Neural cell (in vitro differentiated cells): Measurements from ENCODE around the gene CCL2. TPM values are rescaled to one million over a fixed set of nuclear protein-coding genes. Genes with fewer than 3 reads are reported as not detected.

Source experiments
- H2AFZ ChIP-seq: fragments of 200-600, 300-800 bp; sonication (generic), shearing (Covaris generic); 2 replicates; pipeline ENCODE4 v1.6.0; 2014; ENCODE audit warnings: low read depth, mild to moderate bottlenecking, antibody characterized with exemption, low read length, moderate library complexity
- H3F3A ChIP-seq: fragments of 200-600 bp; shearing (Covaris generic); 2 replicates; pipeline ENCODE4 v1.6.1; 2016; ENCODE audit warnings: mild to moderate bottlenecking, moderate library complexity, mixed read lengths, antibody characterized with exemption, low read length; ENCODE audit not compliant: insufficient read depth, poor library complexity, severe bottlenecking
- H3K27ac ChIP-seq: fragments of 200-600, 300-800 bp; sonication (generic), shearing (Covaris generic); 2 replicates; pipeline ENCODE4 v1.5.1; 2014; ENCODE audit warnings: mild to moderate bottlenecking, low read length, moderate library complexity
- H3K27me3 ChIP-seq: fragments of 300-800, 200-600 bp; sonication (generic), shearing (Covaris generic); 2 replicates; pipeline ENCODE4 v1.6.0; 2014; ENCODE audit warnings: mild to moderate bottlenecking, low read depth, low read length, moderate library complexity; ENCODE audit not compliant: insufficient read depth
- H3K36me3 ChIP-seq: fragments of 300-800, 200-600 bp; sonication (generic), shearing (Covaris generic); 2 replicates; pipeline ENCODE4 v1.5.1; 2014; ENCODE audit warnings: mild to moderate bottlenecking, antibody characterized with exemption, low read length, moderate library complexity; ENCODE audit not compliant: insufficient read depth
- H3K4me2 ChIP-seq: fragments of 300-800, 200-600 bp; sonication (generic), shearing (Covaris generic); 2 replicates; pipeline ENCODE4 v1.6.0; 2014; ENCODE audit warnings: mild to moderate bottlenecking, low read length
- H3K4me3 ChIP-seq: fragments of 300-800, 200-600 bp; sonication (generic), shearing (Covaris generic); 2 replicates; pipeline ENCODE4 v1.5.1; 2014; ENCODE audit warnings: mild to moderate bottlenecking, low read length, moderate library complexity
- H3K79me2 ChIP-seq: fragments of 200-600 bp; shearing (Covaris generic); replicated peaks from 2 replicates; pipeline ENCODE4 v1.6.0; 2014; ENCODE audit warnings: mild to moderate bottlenecking, low read length, moderate library complexity; ENCODE audit not compliant: insufficient read depth
- H3K9ac ChIP-seq: fragments of 300-800, 200-600 bp; sonication (generic), shearing (Covaris generic); 2 replicates; pipeline ENCODE4 v1.6.1; 2016; ENCODE audit warnings: mild to moderate bottlenecking, low read length, mixed read lengths
- H3K9me2 ChIP-seq: fragments of 200-600 bp; shearing (Covaris generic); 2 replicates; pipeline ENCODE4 v1.6.1; 2016; ENCODE audit warnings: mild to moderate bottlenecking, low read length, mixed read lengths; ENCODE audit not compliant: insufficient read depth
- H3K9me3 ChIP-seq: fragments of 200-600, 300-800 bp; sonication (generic), shearing (Covaris generic); 2 replicates; pipeline ENCODE4 v1.6.1; 2016; ENCODE audit warnings: mild to moderate bottlenecking, mixed run types, low read length, moderate library complexity, mixed read lengths
- H4K20me1 ChIP-seq: fragments of 200-600 bp; shearing (Covaris generic); 2 replicates; pipeline ENCODE4 v1.6.1; 2016; ENCODE audit warnings: mild to moderate bottlenecking, mixed run types; ENCODE audit not compliant: insufficient read depth
- EP300 ChIP-seq: fragments of 450-650 bp; conservative IDR thresholded peaks from 2 replicates; pipeline ENCODE4 v1.6.1; 2014; ENCODE audit warnings: antibody characterized with exemption, mild to moderate bottlenecking, moderate library complexity; ENCODE audit not compliant: poor library complexity, severe bottlenecking
- EZH2 ChIP-seq: fragments of 200-600, 300-800 bp; shearing (Covaris generic), sonication (generic); IDR thresholded peaks from 2 replicates; pipeline ENCODE4 v1.6.1; 2014; ENCODE audit warnings: antibody characterized with exemption, low read length, borderline replicate concordance, mild to moderate bottlenecking; ENCODE audit not compliant: insufficient read depth, poor library complexity, severe bottlenecking
- MXI1 ChIP-seq: fragments of 450-650 bp; conservative IDR thresholded peaks from 2 replicates; pipeline ENCODE4 v1.6.1; 2014; ENCODE audit warnings: antibody characterized with exemption, mild to moderate bottlenecking; ENCODE audit not compliant: poor library complexity, severe bottlenecking
- POLR2AphosphoS5 ChIP-seq: IDR thresholded peaks from 2 replicates; pipeline ENCODE4 v1.6.1; 2012
- RAD21 ChIP-seq: fragments of 450-650 bp; conservative IDR thresholded peaks from 2 replicates; pipeline ENCODE4 v1.6.1; 2014; ENCODE audit warnings: antibody characterized with exemption, mild to moderate bottlenecking, moderate library complexity
- SMC3 ChIP-seq: fragments of 450-650 bp; conservative IDR thresholded peaks from 2 replicates; pipeline ENCODE4 v1.6.1; 2014; ENCODE audit warnings: antibody characterized with exemption, mild to moderate bottlenecking, moderate library complexity; ENCODE audit not compliant: poor library complexity
- TAF1 ChIP-seq: IDR thresholded peaks from 2 replicates; pipeline ENCODE4 v1.6.1; 2012; ENCODE audit warnings: low read depth
- polyA plus RNA-seq: library from polyadenylated mRNA; depleted of rRNA; stranded (reverse); fragments of >200 nt; gene quantifications from 2 replicates; pipeline ENCODE4 v1.2.3, GENCODE V29; 2014
- TF ChIP-seq, protein P1 (sequence below): IDR thresholded peaks from 2 replicates; pipeline ENCODE4 v1.6.1; 2012; ENCODE audit warnings: borderline replicate concordance
- TF ChIP-seq, protein P2 (sequence below): fragments of 450-650 bp; IDR thresholded peaks from 2 replicates; pipeline ENCODE4 v1.5.1; 2014; ENCODE audit warnings: antibody characterized with exemption, mild to moderate bottlenecking, moderate library complexity; ENCODE audit not compliant: poor library complexity, severe bottlenecking

CCL2 gene
- polyA plus RNA-seq, 1 donor from 2014 or later = 0.57 TPM

- Histone ChIP-seq H3K36me3 (no peaks in the 10 kb centered on the region), H3K27me3 (no peaks in the 10 kb centered on the region), H3K4me2 (no peak overlapping the region), H3K9me2 (no peaks in the 10 kb centered on the region), H3K4me3 (no peak overlapping the region), H3K79me2 (no peaks in the 10 kb centered on the region), H3K9ac (no peak overlapping the region), H3K27ac (no peak overlapping the region), H4K20me1 (no peaks in the 10 kb centered on the region), H3F3A (no peaks in the 10 kb centered on the region), H2AFZ (no peak overlapping the region), H3K9me3 (no peaks in the 10 kb centered on the region)
- TF ChIP-seq, protein P1, sequence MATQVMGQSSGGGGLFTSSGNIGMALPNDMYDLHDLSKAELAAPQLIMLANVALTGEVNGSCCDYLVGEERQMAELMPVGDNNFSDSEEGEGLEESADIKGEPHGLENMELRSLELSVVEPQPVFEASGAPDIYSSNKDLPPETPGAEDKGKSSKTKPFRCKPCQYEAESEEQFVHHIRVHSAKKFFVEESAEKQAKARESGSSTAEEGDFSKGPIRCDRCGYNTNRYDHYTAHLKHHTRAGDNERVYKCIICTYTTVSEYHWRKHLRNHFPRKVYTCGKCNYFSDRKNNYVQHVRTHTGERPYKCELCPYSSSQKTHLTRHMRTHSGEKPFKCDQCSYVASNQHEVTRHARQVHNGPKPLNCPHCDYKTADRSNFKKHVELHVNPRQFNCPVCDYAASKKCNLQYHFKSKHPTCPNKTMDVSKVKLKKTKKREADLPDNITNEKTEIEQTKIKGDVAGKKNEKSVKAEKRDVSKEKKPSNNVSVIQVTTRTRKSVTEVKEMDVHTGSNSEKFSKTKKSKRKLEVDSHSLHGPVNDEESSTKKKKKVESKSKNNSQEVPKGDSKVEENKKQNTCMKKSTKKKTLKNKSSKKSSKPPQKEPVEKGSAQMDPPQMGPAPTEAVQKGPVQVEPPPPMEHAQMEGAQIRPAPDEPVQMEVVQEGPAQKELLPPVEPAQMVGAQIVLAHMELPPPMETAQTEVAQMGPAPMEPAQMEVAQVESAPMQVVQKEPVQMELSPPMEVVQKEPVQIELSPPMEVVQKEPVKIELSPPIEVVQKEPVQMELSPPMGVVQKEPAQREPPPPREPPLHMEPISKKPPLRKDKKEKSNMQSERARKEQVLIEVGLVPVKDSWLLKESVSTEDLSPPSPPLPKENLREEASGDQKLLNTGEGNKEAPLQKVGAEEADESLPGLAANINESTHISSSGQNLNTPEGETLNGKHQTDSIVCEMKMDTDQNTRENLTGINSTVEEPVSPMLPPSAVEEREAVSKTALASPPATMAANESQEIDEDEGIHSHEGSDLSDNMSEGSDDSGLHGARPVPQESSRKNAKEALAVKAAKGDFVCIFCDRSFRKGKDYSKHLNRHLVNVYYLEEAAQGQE = no peak
- TF ChIP-seq, protein P2, sequence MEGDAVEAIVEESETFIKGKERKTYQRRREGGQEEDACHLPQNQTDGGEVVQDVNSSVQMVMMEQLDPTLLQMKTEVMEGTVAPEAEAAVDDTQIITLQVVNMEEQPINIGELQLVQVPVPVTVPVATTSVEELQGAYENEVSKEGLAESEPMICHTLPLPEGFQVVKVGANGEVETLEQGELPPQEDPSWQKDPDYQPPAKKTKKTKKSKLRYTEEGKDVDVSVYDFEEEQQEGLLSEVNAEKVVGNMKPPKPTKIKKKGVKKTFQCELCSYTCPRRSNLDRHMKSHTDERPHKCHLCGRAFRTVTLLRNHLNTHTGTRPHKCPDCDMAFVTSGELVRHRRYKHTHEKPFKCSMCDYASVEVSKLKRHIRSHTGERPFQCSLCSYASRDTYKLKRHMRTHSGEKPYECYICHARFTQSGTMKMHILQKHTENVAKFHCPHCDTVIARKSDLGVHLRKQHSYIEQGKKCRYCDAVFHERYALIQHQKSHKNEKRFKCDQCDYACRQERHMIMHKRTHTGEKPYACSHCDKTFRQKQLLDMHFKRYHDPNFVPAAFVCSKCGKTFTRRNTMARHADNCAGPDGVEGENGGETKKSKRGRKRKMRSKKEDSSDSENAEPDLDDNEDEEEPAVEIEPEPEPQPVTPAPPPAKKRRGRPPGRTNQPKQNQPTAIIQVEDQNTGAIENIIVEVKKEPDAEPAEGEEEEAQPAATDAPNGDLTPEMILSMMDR = no peak
- TF ChIP-seq MXI1 (no peak), RAD21 (no peak), TAF1 (no peak), EP300 (no peak), EZH2 (no peak), POLR2AphosphoS5 (no peak), SMC3 (no peak)
Observed at GRCh38 chr17:34228781-34229180, 26.3 kb upstream of the CCL2 start.

DNA sequence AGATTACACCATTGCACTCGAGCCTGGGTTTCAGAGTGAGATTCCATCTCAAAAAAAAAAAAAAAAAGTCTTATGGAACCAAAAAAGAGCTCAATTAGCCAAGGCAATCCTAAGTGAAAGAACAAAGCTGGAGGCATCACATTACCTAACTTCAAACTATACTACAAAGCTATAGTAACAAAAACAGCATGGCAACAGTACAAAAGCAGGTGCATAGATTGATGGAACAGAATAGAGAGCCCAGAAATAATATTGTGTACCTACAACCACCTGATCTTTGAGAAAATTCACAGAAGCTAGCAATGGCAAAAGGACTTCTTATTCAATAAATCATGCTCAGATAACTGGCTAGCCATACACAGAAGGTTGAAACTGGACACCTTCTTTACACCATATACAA lies 24.7 kb upstream of the CCL2 start:
- Histone ChIP-seq H3K9me2 (no peaks in the 10 kb centered on the region), H3K27ac (no peak overlapping the region), H2AFZ (no peak overlapping the region), H3K4me3 (no peak overlapping the region), H3K9ac (no peak overlapping the region), H3K4me2 (no peak overlapping the region), H3F3A (no peaks in the 10 kb centered on the region), H4K20me1 (no peaks in the 10 kb centered on the region), H3K79me2 (no peaks in the 10 kb centered on the region), H3K27me3 (no peaks in the 10 kb centered on the region), H3K9me3 (no peaks in the 10 kb centered on the region), H3K36me3 (no peaks in the 10 kb centered on the region)
- TF ChIP-seq, protein P2 = no peak
- TF ChIP-seq EZH2 (no peak), MXI1 (no peak), EP300 (no peak), POLR2AphosphoS5 (no peak), RAD21 (no peak), SMC3 (no peak), TAF1 (no peak)
- TF ChIP-seq, protein P1 = no peak
